GM18951 (cell line): ENCODE results near the gene DENND2A.

ENCODE experiments used
- POLR2A ChIP-seq: IDR thresholded peaks from 4 replicates; pipeline ENCODE4 v1.6.1; 2011; ENCODE audit warnings: mild to moderate bottlenecking; ENCODE audit not compliant: insufficient read length, insufficient read depth; ENCODE audit errors: extremely low read depth
- in situ Hi-C: fragments of 300-500 bp; cut with MboI; formaldehyde crosslinking; loops from one replicate; pipeline ENCODE4 v1.12.0; 2022; ENCODE audit warnings: low sequenced_read_pairs, mixed read lengths, inconsistent platforms; ENCODE audit not compliant: unreplicated experiment

The DENND2A gene

DNA sequence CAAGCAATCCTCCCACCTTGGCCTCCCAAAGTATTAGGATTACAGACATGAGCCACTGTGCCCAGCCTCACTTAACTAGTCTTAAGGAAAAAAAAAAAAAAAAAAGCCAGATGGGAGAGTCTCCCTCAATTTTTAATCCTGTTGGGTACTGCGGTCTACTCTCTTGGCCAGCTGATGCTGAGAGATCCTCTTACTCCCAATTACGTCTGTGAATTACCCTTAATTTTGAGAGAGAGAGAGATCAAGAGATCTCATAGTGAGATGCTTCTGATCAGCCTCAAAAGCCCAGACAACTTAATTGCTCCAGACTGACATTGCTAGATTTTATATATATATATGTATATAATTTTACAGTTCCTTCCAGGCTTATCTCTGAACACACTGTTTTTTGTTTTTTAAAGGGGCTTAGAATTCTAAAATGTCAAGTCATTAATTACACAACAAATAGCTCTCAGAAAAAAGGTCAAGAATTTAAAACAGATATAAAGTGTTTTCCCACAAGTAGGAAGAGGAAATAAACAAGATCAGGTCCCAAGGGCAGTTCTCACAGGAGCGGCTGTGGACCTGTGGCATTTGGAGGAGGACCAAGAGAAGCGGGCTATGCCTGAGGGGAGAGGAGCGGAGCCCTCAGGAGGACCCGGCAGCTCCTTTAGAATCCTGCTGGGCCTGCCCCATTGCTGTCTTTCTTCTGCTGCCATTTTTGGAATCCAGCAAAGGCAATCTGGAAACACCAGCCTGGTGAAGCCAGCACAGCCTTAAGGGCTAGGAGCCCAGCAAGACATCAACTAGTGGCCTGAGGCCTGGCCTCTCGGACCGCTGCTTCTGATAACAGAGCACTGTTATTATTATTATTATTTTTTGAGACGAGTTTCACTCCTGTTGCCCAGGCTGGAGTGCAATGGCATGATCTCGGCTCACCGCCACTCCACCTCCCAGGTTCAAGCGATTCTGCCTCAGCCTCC is 30.1 kb downstream of the DENND2A start:
- no peak for TF ChIP-seq POLR2A
- in situ Hi-C loops, result no loop called here

DNA sequence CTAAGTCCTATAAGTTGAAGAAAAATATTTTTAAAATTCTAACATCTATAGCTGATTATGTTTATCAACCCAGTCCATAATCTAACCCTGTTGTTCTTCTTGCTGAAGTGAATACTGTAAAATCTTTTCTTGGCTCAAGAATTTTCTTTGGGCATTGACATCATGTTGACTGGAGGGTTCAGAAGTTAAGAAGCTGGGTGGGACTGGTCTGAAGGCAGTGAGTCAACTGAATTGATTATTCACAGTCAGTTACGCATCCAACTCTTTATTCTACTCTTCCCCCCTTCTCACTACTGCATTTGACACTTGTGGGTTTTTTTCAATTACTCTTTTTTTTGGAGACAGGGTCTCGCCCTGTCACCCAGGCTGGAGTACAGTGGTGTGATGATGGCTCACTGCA is 31.0 kb downstream of the DENND2A start:
- no peak for TF ChIP-seq POLR2A
- in situ Hi-C loops, result no loop called here

DNA sequence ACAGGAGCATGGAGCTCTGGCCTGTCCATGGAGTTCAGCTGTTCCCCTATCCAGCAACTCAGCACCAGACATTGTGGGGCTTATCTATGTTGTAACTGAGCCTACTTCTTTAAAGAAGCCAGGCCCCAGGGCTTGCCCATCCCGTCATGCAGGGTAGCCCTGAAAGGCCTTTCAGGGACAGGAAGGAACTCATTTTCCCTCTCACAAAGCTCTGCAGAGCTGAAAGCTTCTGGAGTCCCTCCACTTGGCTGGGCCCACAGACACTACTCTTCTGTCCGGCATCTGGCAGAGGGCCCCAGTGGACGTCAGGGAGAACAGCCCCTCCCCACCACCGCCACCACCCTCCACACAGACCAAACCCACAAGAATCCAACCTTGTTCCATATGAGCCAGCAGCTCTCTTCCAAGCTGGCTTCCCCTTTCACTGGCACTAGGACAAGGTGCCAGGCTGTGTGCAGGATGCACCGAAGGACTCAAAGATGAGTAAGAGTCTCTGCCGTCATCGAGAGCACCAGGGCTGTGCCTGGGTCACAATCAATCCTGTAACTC is 33.1 kb downstream of the DENND2A start:
- TF ChIP-seq POLR2A, result no peak
- in situ Hi-C loops, result no loop called here

DNA sequence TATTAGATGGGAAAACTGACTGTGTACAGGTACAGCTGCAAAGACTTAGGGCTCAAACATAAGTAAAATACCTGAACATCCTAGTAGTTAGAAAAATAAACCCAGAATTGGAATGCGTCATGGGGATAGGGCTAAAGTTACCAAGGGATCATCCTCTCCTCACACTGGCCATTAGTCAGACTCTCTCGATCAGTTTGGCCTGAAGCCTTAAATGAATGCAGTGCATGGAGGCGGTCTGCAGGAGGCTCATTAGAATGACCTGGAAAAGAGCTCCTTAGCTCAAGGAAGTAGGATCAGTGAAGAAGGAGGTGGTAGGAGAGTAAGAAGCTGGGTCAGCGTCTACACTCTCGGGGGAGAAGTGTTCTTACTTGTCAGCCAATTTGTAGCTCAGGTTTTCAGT is 35.3 kb downstream of the DENND2A start:
- no peak for TF ChIP-seq POLR2A
- in situ Hi-C loops, result no loop called here

DNA sequence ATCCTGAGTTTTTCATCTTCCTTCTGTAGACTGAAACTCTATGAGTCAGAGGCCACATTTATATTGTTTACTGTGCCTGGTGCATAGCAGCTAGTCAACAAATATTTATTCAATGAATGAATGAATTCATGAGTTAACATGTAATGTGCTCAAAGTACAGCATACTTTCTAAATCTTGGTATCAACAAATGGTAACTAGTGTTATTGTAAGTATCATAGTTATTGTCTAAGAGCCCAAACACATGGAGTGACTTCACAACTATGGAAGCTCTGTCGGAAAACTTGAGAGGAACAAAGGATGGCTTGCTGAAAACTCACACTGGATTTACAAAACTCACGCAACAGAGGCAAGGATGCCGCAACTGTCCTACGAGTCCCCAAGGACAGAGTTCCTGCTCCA is 35.9 kb downstream of the DENND2A start:
- in situ Hi-C loops, result no loop called here
- no peak for TF ChIP-seq POLR2A

DNA sequence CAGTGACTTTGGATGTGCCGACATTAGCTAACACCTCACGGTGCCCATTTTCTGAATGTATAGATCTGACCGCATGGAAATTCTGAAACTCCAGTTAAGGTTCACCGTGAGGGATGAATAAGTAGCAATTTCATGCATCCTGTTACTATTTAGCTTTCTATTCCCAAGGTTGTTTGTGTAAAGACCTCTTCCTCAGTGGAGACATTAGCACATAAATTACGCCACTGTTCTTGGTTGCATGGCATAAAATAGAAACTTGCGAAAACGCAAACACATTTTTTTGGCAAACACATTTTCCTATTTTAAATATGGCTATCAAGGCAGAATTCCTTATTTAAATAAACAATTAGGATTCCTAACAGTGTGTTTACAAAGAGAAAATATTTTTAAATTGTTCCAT is 36.5 kb downstream of the DENND2A start:
- in situ Hi-C loops, result no loop called here
- no peak for TF ChIP-seq POLR2A

DNA sequence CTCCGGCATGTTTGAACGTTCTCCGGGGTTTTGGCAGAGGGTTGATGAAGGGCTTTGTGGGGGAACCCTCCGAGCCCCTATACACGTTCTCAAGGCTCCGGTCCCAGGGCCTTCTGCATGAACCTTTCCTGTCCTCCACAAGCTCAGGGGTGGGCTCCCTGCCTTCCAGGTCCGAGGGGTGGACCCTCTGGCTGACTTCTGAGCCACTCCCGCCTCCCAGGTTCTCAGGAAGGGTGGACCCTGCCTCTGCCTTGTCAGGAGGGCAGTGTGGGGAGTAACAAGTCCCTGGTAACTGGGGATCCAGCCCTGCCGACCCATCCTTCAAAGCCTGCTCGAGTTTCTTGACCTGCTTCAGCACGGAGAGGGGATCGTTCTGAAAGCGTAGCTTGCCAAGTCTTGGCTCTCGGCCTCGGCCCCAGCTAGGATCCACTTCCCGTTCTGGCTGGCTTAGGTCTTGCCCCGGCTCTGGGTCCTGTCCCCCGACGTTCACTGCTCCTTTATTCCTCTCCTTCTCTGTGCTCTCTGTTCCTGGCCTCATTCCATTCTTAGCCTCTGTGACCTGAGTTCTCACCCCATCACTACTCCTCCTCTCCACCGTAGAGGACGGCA is 38.9 kb downstream of the DENND2A start:
- in situ Hi-C loops, result no loop called here
- no peak for TF ChIP-seq POLR2A

DNA sequence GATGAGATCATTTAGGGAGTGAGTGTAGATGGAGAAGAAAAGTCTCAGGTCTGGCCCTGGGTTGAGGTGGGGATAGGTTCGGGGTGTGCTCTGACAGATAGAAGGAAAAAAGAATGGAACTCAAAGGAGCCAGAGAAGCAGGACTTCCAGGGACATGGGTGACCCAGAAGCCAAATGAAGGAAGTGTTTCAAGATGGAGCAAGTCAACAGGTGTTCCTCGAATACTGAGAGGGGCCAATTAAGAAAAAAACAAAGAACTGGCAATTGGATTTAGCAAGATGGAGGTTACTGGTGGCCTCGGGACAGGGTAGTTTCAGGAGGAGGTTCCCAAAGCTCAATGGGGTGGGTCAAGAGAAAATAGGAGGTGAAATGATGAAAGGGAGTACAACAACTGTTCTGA is 40.3 kb downstream of the DENND2A start:
- in situ Hi-C loops, result no loop called here
- no peak for TF ChIP-seq POLR2A

DNA sequence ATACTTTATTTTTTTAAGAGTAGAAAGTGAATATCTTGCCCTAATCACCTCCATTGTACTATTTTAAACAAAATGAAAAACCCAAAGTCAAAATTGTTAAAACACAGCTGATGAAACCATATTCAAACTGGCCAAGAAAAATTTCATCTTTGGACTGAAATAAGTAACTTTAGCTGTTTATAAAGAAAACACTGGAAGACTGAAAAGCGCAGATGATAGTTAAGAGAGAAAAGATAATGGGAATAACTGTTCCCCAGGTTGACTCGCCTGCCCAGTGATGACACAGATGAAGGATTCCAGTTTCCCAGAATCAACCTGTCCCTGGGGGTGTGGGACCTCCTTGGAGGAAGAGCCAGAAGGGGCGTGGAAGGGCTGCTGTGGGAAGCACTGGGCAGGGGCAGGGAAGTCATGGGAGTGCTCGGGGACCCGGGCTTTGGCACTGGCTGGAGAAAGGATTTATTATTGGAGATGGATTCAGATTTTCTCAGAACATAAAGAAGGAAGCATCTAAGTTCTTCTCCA is 43.1 kb downstream of the DENND2A start:
- in situ Hi-C loops, result no loop called here
- no peak for TF ChIP-seq POLR2A

DNA sequence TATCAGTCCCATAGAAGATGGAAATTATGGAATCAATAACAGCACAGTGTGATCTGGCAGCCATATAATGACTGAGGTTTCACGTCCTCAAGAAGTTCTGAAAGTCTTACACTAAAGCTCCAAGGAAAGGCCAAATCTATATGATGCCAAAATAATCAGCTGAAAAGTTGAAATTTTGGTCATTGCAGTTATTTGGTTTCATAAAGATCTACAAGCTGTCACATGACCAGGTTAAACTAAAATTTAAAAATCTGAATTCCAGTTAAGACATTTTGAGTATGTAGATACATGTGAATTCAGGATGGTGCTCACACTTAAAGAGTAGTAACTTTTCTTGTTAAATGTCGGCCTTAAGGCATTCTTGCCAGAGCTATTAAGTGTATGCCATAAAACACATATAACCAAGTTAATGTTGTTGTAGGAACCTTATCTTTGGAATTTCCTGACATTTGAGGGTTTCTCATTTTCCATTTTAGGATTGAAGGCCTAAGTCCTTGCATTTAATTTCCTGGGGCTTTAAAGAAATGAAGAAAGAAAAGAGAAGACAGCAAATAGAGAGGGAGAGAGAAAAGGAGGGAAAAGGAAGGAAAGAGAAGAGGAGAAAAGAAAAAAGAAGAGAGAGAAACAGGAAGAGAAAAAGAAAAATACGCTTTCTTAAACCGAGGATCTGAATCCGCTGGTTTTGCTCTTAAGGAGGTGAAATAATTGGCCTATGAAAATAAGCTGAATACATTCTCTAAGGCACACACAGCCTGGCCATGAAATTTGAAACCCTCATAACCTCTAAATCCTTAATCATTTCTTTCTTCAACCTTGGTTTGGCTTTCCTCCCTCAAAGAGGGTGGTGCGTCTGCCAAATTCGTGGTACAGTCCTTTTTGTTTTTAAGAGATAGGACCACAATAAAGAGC is 43.8 kb downstream of the DENND2A start:
- no peak for TF ChIP-seq POLR2A
- in situ Hi-C loops, result no loop called here

DNA sequence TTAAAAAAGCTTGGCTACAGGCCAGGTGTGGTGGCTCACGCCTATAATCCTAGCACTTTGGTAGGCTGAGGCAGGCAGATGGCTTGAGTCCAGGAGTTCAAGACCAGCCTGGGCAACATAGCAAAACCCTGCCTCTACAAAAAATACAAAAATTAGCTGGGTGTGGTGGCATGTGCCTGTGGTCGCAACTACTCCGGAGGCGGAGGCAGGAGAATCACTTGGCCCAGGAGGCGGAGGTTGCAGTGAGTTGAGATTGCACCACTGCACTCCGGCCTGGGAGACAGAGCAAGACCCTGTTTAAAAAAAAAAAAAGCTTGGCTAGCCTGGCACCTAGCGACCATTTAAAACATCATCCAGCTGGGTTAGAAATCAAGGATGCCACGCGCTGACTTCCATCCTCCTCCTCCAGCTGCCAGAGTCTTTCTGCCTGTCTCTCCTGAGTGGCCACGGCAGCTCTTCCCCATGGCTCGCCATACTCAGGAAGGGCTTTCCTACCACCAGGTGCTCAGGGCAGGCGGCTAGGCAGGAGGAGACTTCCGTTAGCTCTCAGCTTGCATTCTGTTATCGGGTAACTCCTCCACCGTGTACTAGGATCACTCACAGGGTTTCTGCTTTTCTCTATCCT is 45.0 kb downstream of the DENND2A start:
- in situ Hi-C loops, result no loop called here
- TF ChIP-seq POLR2A, result no peak

DNA sequence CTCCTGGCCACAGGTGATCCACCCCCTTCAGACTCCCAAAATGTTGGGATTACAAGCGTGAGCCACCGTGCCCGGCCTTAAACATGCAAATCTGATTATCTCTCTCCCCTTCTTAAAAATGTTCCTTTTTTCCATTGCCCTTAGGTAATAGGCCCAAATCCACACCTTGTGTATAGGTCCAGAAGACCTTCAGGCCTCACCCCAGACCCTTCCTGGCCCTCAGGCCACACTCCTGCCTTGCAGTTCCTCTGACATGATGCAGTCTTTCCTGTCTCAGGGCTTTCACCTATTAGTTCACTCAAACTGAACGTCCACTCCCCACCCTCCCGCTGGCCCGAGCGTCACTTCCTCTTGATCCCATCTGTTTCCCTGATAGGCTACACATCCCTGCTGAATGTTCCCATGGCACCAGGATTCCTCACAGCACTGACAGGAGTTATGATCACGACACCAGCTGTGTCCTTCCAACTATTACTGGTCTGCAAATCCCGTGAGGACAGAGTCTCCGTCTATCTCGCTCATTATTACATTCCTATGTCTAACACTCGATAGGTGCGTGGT is 46.4 kb downstream of the DENND2A start:
- in situ Hi-C loops, result no loop called here
- TF ChIP-seq POLR2A, result no peak
